ENCODE data around the gene HSPA12B. TPM values are rescaled to one million over a fixed set of nuclear protein-coding genes. Genes with fewer than 3 reads are reported as not detected.
A peak's percentile ranks its signal among the peaks of the same experiment; 100 is the strongest.

HSPA12B gene
- total RNA-seq, 2 donors from 2014 or later, result 11.2 to 13.4 TPM

GRCh38 chr20:3739054-3739925 is 6.8 kb downstream of the HSPA12B start:
- Histone ChIP-seq H3K27me3 (no peaks in the 10 kb centered on the region), H3K4me1 (peaks cover 0 to 37% of the 10 kb centered on the region in 2 donors), H3K9me3 (no peaks in the 10 kb centered on the region), H3K4me3 (no peak overlapping the region), H3K36me3 (no peaks in the 10 kb centered on the region), H3K27ac (peak overlapping the region; percentile 47 to 57)
- no peak for TF ChIP-seq CTCF (IDR thresholded peaks at IDR 0.05)
- no peak for DNase-seq (ENCODE audit: low spot score)

- no peak for DNase-seq (ENCODE audit: low spot score)
- peak overlapping the region; percentile 47 to 57 for H3K27ac ChIP-seq
- no peaks in the 10 kb centered on the region for H3K36me3 ChIP-seq
- TF ChIP-seq CTCF (IDR thresholded peaks at IDR 0.05), result no peak
- H3K9me3 ChIP-seq, result no peaks in the 10 kb centered on the region
- H3K27me3 ChIP-seq, result no peaks in the 10 kb centered on the region
- H3K4me1 ChIP-seq, result peaks cover 0 to 42% of the 10 kb centered on the region in 2 donors
- no peak overlapping the region for H3K4me3 ChIP-seq
Observed at GRCh38 chr20:3739926-3740451, 7.5 kb downstream of the HSPA12B start.

- peak overlapping the region in 1 of 2 donors; percentile 57 for H3K27ac ChIP-seq
- H3K36me3 ChIP-seq, result no peaks in the 10 kb centered on the region
- peaks cover 0 to 45% of the 10 kb centered on the region in 2 donors for H3K4me1 ChIP-seq
- DNase-seq (ENCODE audit: low spot score), result no peak
- H3K9me3 ChIP-seq, result no peaks in the 10 kb centered on the region
- no peaks in the 10 kb centered on the region for H3K27me3 ChIP-seq
- no peak overlapping the region for H3K4me3 ChIP-seq
- no peak for TF ChIP-seq CTCF (IDR thresholded peaks at IDR 0.05)
Observed at GRCh38 chr20:3740615-3741301, 8.3 kb downstream of the HSPA12B start.

GRCh38 chr20:3741836-3742458 is 9.5 kb downstream of the HSPA12B start:
- H3K4me3 ChIP-seq, result no peak overlapping the region
- H3K27me3 ChIP-seq, result no peaks in the 10 kb centered on the region
- no peak overlapping the region for H3K27ac ChIP-seq
- H3K36me3 ChIP-seq, result no peaks in the 10 kb centered on the region
- peaks cover 0 to 45% of the 10 kb centered on the region in 2 donors for H3K4me1 ChIP-seq
- no peak for DNase-seq (ENCODE audit: low spot score)
- H3K9me3 ChIP-seq, result no peaks in the 10 kb centered on the region
- TF ChIP-seq CTCF (IDR thresholded peaks at IDR 0.05), result no peak

GRCh38 chr20:3743251-3743650 is 10.8 kb downstream of the HSPA12B start:
- no peak overlapping the region for H3K27ac ChIP-seq
- no peaks in the 10 kb centered on the region for H3K36me3 ChIP-seq
- DNase-seq (ENCODE audit: low spot score), result no peak
- no peak for TF ChIP-seq CTCF (IDR thresholded peaks at IDR 0.05)
- peaks cover 0 to 35% of the 10 kb centered on the region in 2 donors for H3K4me1 ChIP-seq
- no peak overlapping the region for H3K4me3 ChIP-seq
- H3K27me3 ChIP-seq, result no peaks in the 10 kb centered on the region
- no peaks in the 10 kb centered on the region for H3K9me3 ChIP-seq
